ENCODE measurements around the gene GYG2.

GRCh38 chrX:2848871-2849301 is 20.2 kb downstream of the GYG2 start:
- TF ChIP-seq, protein P1, sequence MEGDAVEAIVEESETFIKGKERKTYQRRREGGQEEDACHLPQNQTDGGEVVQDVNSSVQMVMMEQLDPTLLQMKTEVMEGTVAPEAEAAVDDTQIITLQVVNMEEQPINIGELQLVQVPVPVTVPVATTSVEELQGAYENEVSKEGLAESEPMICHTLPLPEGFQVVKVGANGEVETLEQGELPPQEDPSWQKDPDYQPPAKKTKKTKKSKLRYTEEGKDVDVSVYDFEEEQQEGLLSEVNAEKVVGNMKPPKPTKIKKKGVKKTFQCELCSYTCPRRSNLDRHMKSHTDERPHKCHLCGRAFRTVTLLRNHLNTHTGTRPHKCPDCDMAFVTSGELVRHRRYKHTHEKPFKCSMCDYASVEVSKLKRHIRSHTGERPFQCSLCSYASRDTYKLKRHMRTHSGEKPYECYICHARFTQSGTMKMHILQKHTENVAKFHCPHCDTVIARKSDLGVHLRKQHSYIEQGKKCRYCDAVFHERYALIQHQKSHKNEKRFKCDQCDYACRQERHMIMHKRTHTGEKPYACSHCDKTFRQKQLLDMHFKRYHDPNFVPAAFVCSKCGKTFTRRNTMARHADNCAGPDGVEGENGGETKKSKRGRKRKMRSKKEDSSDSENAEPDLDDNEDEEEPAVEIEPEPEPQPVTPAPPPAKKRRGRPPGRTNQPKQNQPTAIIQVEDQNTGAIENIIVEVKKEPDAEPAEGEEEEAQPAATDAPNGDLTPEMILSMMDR (IDR thresholded peaks at IDR 0.05; ENCODE audit: insufficient read depth, low read length, poor library complexity, severe bottlenecking): no peak
- TF ChIP-seq EZH2phosphoT487 (conservative IDR thresholded peaks at IDR 0.05; ENCODE audit: low read length): no peak

Measured in SU-DHL-6 (cell line).